ENCODE data around the gene WNT5B. TPM values are rescaled to one million over a fixed set of nuclear protein-coding genes. Genes with fewer than 3 reads are reported as not detected.

Gene WNT5B
- 1 to 10 TPM; 5.0 to 8.0 (median 7.4) TPM for polyA plus RNA-seq (ENCODE audit: insufficient read length in 3 of 3)
- long read RNA-seq, donor 1, result 0 reads
- long read RNA-seq, donor 2, partial matches to known transcripts, result 0 of 1 reads
- long read RNA-seq, donor 2, other reads (novel, unspliced or antisense), result 0 of 1 reads
- long read RNA-seq, donor 3, result 0 reads
- long read RNA-seq, donor 4, partial matches to known transcripts, result 0 of 1 reads
- long read RNA-seq, donor 4, other reads (novel, unspliced or antisense), result 0 of 1 reads
- long read RNA-seq, donor 5, result 0 reads
- long read RNA-seq, donor 6, result 0 reads
- long read RNA-seq, donor 7, result 0 reads
- long read RNA-seq, donor 8, result 0 reads
- long read RNA-seq, donor 9, result 0 reads
- long read RNA-seq, donor 10, partial matches to known transcripts, result 68 of 69 reads
- long read RNA-seq, donor 10, other reads (novel, unspliced or antisense), result 0 of 69 reads
- long read RNA-seq, donor 11, result 0 reads
- long read RNA-seq, donor 12, result 0 reads
- long read RNA-seq, donor 13, result 0 reads
- long read RNA-seq, donor 14, result 0 reads
- long read RNA-seq, donor 15, result 0 reads
- long read RNA-seq, donor 16, result 0 reads

DNA sequence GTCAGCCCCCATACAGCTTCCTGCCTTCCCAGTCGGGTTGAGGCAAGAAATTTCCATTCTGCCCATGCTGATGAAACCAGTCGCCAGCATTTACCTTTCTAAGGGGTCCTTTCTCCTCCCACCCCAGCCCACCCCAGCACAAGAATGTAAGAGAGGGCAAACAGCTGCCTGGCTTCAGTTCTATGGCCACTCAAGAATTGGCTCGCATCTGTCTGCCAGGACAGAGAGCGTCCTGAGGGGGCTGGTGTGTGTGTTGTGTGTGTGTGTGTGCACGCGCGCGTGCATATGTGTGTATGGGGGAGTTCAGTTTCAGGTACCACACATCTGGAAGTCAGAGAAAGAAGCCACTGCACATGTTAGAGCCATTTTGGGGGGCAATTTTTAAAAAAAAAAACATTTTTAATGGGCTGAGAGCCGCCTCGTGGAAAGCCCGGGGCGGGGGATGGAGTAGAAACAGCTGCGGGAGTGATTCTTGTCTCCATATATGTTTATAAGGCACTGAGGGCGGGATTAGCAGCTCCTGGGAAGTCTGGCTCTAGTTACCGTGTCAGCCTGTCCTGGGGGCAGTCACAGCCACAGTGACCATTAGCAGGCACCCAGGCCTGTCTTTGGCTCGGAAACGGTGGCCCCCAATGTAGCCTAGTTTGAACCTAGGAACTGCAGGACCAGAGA lies at the start of gene WNT5B:
TSS of gene WNT5B (plus strand) at position 566 of the 672 bp plus-strand sequence. CDS start 2,124 bp downstream, outside the sequence.
- DNase-seq (ENCODE audit: extremely low read depth in 1 of 11, low read depth in 9 of 11, low spot score in 4 of 11), result no peak

DNA sequence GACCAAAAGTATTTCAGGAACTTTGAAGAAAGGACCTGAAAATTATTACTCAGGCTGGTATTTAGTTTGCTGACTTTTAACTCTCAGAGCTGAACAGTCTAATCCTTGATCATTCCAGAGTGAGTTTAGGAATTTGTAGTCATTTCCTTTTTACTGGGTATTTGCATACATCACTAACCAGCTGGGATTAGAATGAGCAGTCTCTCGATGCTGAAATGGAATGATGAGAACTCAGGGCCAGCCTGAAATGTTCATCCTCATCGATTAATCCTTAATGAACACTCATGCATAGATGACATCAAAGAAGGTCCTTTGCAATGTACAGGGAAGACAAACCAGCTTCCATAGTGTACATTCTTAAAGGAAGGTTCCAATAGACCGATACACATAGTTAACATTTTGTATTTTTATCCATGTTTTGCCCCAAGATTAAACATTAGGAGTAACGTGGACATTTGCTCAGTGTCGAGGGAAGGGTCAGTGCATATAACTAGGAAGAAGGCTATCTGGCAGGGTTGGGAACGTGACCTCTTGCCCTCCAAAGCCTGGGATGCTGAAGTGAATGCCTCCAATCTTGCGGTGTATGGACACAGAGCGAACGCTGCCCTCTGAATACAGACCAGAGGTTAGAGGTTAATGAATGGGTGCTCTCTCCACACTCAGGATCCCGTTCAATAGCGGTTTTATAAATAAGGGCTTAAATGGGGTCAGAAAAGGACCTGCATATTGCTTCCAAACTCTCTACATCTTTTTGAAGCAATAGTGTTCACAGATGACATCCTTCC lies 49.2 kb upstream of the WNT5B start:
- DNase-seq (ENCODE audit: extremely low read depth in 1 of 11, low read depth in 9 of 11, low spot score in 4 of 11), result no peak

DNA sequence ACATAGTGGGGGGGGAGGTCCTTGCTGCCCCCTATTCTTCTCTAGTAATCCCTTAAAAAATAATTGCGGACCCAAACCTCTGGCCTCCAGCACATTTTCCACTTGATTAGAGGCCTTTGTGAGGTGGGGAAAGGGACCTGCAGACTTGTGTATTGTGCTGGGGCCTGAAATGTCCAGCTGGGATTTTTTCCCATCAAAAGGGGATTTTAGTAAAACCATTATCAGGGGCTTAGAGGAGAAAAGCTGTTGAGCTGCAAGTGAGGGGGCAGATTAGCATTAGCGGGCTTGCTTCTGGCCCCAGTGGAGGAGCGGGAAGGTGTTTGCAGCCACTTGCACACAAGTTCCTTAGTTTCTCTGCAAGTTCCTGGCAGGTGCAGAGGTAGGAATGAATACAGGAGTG lies 48.5 kb upstream of the WNT5B start:
- DNase-seq (ENCODE audit: extremely low read depth in 1 of 11, low read depth in 9 of 11, low spot score in 4 of 11), result no peak

DNA sequence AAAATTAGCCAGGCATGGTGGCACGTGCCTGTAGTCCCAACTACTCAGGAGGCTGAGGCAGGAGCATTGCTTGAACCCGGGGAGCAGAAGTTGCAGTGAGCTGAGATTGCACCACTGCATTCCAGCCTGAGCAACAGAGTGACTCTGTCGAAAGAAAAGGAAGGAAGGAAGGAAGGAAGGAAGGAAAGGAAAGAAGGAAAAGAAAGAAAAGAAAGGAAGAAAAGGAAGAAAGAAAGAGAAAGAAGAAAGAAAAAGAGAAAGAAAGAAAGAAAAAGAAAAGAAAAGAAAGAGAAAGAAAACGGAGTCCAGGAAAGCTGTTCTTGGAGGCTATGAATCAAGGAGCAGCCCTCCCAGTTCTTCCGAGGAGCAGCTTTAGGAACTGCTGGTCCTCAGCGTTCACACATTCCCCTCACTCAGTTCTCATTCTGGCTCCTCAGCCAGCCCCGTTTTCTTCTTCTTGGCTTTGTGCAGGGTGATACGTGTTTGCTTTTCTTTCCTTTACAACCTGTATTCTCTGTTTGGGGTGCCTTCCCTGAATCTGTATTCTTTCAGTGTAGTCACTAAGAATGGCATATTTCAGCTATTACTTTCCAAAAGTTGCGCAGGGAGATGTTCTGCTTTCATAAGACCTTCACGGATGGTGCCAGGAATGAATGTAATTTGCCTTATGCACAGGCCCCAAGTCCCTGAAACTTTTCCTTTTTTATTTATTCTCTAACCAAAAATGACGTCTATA lies 46.9 kb upstream of the WNT5B start:
- no peak for DNase-seq (ENCODE audit: extremely low read depth in 1 of 11, low read depth in 9 of 11, low spot score in 4 of 11)

DNA sequence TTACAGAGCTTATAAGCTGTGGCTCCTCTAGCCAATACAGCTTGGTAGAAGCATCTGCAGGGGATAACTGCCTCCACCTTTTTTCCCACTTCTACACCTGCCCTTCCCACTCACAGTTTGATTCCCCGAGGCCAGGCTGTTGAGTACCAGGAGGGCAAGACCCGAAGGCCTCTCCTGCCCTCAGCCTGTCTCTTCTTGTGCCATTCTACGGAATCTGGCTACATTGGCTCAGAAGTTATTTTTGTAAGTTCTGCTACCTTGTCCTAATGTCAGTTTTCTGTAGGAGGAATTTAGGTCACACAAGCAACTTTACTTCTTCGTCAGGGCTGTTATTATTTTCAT lies 46.4 kb upstream of the WNT5B start:
- DNase-seq (ENCODE audit: extremely low read depth in 1 of 11, low read depth in 9 of 11, low spot score in 4 of 11), result no peak

DNA sequence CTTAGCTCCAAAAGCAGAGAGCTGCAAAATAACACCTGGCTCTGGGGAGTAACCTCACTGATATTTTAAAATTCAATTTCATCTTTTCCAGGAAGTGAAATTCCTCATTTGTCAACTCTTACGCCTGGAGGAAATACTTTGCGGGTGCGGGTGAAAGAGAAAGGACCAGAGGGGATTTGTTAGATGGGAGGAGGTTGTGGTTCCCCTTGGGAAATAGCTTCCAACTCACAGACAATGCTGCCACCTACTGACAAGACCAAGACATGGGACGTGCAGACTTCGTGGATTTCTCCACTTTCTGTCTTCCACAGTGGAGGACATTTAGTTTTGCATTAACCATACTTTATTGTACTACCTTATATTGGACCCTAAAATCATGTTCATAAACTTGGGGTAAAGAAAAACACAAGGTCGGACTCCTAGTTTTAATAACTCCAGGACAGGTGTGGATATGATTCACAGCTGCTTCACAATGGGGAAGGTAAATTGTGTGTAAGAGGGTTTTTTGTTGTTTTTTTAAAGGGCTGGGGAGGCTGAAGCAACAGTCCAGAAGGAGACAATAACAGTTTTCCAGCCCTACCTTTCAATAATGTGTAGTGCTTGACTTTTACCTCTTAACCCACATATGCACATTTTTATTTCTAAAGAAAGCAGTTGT lies 45.5 kb upstream of the WNT5B start:
- peak in 5 of 11 donors; percentile 68 to 82 (median 70) for DNase-seq (ENCODE audit: extremely low read depth in 1 of 11, low read depth in 9 of 11, low spot score in 4 of 11)

DNA sequence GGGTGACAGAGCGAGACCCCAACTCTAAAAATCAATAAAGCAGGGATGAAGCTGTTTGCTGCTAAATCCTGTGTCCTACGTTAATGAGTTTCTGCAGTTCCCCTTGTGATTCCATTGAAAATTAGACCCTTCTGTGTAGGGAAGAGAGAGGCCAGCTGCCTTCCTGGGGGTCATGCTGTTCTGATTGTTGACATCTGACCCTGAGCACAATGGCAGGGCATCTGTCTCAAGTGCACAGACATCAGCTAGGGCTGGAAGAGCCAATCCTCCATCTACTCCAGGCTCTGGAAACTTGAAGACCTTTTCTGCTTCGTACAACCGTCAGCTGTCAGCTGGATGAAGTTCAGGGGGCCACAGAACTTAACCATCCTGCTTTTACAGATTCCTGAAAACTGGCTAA lies 44.7 kb upstream of the WNT5B start:
- DNase-seq (ENCODE audit: extremely low read depth in 1 of 11, low read depth in 9 of 11, low spot score in 4 of 11), result no peak

DNA sequence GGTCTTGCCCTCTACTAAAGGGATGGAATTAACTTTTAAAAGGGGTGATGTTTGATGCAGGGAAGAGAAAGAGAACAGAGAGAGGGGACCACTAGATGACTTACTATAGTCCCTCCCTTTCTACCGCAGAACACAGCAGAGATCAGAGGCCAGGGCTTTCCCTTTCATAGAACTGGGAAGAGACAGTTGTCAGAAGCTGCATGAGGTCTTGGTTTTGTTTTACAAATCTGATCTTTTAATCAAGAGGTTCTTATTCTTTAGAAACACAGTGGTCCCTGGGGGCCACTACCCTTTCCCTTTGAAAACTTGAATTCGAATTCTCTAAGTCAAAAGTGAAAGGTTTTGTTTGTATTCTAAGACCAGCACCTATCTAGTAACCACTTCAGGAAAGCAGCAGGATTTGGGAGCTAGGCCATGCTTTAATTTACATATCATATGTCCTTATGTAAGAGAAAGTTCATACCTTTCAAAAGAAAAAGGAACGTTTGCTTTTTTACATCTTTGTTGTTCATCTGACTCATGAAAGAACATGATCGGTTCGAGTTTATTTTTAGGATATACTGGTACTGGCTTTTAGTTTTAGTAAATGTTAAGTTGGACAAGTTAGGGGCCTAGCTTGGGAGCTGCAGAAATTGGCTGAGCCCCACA lies 41.0 kb upstream of the WNT5B start:
- no peak for DNase-seq (ENCODE audit: extremely low read depth in 1 of 11, low read depth in 9 of 11, low spot score in 4 of 11)

DNA sequence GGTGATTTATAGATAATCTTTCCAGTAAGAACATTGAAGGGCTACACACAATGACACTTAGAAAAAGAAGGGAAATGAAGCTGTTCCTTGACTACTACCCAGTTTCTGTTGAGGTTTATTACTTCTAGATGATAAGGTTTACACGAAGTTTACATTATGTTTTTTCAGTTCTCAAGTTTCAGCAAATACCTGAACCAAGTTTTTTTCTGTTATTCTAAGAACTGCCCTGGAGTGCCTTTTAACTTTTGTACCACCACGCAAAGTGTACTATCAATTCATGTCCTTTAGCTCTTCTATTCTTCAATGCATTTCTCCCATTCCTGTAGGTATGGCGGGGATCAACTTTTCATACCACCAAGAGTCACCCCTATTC lies 40.5 kb upstream of the WNT5B start:
- no peak for DNase-seq (ENCODE audit: extremely low read depth in 1 of 11, low read depth in 9 of 11, low spot score in 4 of 11)

DNA sequence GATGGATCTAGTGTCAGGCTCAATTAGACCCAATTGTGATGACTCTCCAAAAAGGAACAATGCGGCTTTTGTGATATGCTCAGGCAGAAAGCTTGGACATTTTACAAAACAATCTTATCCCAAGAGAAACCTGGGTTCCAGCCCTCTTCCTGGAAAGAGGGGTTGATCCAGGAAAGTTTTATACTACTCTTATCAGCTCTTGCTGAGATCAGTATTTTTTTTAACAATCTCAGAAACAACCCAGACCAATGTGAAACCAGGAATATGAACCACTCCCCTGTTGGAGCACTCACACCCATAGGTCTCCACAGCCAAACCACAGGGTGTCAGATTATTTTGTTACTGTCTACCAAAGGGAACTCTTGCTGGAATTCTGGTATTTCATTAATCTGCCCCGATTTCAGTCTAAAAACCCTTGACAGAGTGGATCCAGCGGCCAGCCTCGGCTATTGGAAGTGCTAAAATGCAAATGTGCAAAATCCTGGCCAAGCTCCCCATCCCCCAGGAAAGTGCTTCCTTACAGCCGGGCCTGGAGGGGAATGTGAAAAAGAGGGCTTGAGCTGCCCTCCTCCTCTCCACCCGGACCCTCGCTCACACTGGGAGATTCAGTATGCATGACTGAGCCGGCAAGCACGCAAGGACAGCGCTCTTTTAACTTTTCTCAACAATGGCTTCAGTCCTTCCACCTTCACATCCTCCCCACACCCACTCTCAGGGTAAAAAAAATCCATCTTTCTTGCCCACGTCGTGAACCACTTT lies 38.6 kb upstream of the WNT5B start:
- DNase-seq (ENCODE audit: extremely low read depth in 1 of 11, low read depth in 9 of 11, low spot score in 4 of 11), result no peak

DNA sequence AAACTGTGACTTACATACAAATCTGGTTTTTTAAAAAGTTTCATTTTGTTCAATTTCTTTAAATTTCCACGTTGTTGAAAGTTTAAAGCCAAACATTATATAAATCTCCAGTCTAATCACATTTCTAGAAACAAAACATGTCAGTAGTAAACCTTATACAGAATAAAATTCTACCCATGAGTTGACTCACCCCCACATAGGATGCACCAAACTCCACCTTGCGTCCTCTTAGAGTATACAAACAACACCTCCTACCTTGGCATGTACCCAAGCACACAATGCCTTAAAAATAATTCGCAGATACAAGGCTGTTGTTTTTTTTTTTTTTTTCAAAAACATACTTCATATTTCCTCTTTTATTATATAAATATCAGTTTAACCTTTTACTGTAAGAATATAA lies 38.0 kb upstream of the WNT5B start:
- DNase-seq (ENCODE audit: extremely low read depth in 1 of 11, low read depth in 9 of 11, low spot score in 4 of 11), result no peak

DNA sequence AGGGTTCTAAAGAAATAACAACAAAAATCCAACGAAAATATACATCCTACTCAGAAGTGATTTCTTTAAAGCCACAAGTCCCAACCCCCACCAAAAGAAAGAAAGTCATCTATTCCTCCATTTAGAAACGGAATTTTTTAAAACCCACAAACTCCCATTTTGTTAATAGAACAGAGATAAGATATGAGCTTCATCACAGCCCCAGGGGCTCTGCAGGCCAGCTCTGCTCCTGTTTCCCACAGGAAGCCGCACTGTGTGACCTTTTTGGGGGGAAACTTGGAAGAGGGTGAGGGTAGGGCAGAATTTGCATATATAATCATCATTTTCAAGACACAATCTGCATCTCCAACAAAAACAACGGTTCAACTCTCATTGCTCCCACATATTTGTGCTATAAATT lies 37.5 kb upstream of the WNT5B start:
- DNase-seq (ENCODE audit: extremely low read depth in 1 of 11, low read depth in 9 of 11, low spot score in 4 of 11), result no peak

DNA sequence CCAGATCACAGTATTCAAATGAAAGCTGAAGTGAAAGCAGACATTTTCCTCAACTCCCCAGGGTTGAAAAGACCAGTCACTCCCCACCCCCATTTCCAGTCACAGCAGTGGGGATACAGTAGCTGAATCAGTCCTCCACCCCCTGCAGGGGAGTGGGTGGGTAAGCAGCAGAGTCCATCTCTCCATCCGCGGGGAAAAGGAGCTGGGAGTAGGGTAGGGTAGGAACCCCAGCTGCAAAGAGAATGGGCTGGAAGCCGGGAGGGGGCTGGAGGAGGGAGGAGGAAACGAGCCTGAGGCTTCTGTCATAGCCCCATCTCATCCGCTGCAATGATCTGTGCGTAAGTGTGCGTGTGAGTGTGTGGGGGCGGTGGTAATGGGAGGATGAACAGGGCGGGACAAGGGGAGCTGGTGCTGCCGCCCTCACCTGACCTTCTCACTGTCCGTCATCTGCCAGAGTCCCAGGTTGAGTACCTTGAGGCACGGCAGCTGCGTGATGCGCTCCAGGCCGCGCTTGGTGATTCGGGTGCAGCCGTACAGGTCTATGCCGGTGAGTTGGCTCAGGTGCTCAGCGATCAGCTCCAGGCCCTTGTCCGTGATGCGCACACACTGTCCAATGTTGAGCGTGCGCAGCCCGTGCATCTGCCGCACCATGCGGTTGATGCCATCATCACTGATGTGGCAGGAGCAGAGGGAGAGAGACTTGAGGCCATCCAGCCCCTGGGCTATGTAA lies 36.4 kb upstream of the WNT5B start:
- DNase-seq (ENCODE audit: extremely low read depth in 1 of 11, low read depth in 9 of 11, low spot score in 4 of 11), result no peak

DNA sequence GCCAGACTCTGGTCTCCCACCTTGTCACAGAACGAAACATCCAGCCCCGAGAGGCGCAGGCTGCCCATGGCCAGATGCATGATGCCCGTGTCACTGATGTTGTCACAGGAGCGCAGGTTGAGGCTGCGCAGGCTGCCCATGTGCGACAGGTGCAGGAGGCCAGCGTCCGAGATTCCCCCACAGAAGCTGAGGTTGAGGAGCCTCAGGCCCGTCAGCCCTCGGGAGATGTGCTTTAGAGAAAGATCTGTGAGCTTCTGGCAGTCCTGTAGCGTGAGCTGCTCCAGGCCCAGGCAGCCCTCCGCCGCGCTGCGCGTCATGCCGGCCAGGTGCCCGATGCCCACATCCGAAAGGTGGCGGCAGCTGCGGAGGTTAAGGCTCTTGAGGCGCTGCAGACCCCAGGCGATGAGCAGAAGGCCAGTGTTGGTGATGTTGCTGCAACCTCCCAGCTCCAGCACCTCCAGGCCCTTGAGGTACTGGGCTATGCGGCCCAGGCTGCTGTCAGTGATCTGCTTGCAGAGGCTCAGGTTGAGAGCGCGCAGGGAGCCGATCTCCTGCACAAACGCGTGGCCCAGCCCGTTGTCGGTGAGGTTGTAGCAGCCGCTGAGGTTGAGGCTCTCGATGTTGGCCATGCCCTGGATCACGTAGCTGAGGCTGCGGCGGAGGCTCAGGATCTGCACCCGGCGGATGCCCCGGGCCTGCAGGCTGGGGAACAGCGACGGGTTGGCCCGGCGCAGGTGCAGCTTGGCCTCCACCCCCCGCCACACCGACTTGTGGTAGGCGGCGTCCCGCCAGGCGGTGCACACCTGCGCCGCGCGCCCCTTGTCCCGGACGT lies 35.6 kb upstream of the WNT5B start:
- no peak for DNase-seq (ENCODE audit: extremely low read depth in 1 of 11, low read depth in 9 of 11, low spot score in 4 of 11)

DNA sequence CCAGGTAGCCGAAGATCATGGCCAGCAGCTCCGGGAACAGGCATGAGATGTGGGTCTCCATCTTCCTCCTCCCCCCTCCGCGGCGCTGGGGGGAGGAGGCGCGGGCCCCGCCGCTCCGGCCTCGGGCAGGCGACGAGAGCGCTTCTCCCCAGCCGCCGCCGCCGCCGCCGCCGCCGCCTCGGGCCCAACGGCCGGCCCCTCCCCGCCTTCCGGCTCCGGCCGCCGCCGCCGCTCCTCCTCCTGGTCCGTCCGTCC lies 35.1 kb upstream of the WNT5B start:
- DNase-seq (ENCODE audit: extremely low read depth in 1 of 11, low read depth in 9 of 11, low spot score in 4 of 11), result no peak
